ENCODE results near the gene CACNA1G. TPM values are rescaled to one million over a fixed set of nuclear protein-coding genes. Genes with fewer than 3 reads are reported as not detected.

Gene CACNA1G
- total and polyA plus RNA-seq, 2 experiments from 2014 or later, result 0.06 to 0.97 TPM

GRCh38 chr17:50631195-50631907 is 70.8 kb downstream of the CACNA1G start:
- no peak for TF ChIP-seq EZH2phosphoT487 (IDR thresholded peaks at IDR 0.05; ENCODE audit: insufficient read depth, low read depth)
- TF ChIP-seq EZH2 (IDR thresholded peaks at IDR 0.05; ENCODE audit: insufficient read depth, poor library complexity, severe bottlenecking), result no peak
- Histone ChIP-seq H3K36me3 (ENCODE audit: low read depth) (no peaks in the 10 kb centered on the region), H3K9ac (no peak overlapping the region), H3K9me2 (ENCODE audit: insufficient read depth) (no peaks in the 10 kb centered on the region), H4K20me1 (ENCODE audit: insufficient read depth) (no peaks in the 10 kb centered on the region), H3F3A (ENCODE audit: insufficient read depth) (0 out of 2 replicates have a peak, but pooled peaks cover under 1% of the 10 kb centered on the region), H3K4me1 (ENCODE audit: insufficient read depth) (peaks cover 5% of the 10 kb centered on the region; the same call in 1 of the 2 replicates), H3K4me3 (no peak overlapping the region), H3K27me3 (replicated peaks; ENCODE audit: insufficient read depth) (no peaks in the 10 kb centered on the region), H3K27ac (no peak overlapping the region), H2AFZ (no peak overlapping the region), H3K9me3 (ENCODE audit: low read depth) (no peaks in the 10 kb centered on the region), H3K4me2 (ENCODE audit: unreplicated experiment) (no peak overlapping the region), H3K79me2 (ENCODE audit: insufficient read depth) (peaks cover 12% of the 10 kb centered on the region)
- 55 to 56% methylated on average over 11 of the region's 11 CpGs for WGBS, 2 experiments (ENCODE audit: low coverage in 1 of 2, low lambda C conversion rate in 2 of 2, missing lambda C conversion rate in 2 of 2)
- peak; percentile 50 for DNase-seq
- in situ Hi-C loops (cut with MboI), result no loop called here

DNA sequence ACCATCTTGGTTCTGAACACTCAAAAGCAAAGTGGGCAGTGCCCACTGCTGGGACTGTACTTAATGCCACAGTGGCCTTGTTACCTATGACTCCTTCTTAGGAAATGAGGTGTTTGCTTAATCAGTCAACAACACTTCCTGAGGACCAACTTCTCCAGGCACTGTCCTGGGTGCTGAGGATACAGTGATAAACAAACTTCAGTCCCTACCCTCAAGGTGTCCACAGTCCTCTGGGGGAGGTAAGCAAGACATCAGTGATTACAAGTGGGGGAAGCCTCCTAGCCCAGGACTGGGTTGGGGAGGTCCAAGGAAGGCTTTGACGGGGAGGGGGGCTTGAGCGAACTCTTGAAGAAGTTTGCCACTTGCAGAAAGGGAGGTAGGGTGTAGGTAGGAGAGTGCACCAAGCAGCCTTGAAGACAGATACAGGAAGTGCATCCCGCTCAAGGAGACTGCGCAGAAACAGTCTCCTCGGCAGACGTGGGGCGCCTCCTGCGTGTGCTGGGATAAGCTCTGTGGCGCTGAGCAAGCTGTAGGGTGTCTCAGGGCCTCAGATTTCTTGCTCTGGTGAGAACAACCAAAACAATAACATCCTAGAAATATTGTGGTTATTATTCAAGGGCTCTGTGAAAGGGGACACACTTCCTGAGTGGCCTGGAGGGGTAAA is 71.5 kb downstream of the CACNA1G start:
- Histone ChIP-seq H3K9me3 (ENCODE audit: low read depth) (no peaks in the 10 kb centered on the region), H3K36me3 (ENCODE audit: low read depth) (no peaks in the 10 kb centered on the region), H3K79me2 (ENCODE audit: insufficient read depth) (peaks cover 17% of the 10 kb centered on the region), H3K27ac (no peak overlapping the region), H3K27me3 (replicated peaks; ENCODE audit: insufficient read depth) (no peaks in the 10 kb centered on the region), H3K9me2 (ENCODE audit: insufficient read depth) (no peaks in the 10 kb centered on the region), H3F3A (ENCODE audit: insufficient read depth) (peaks cover 8% of the 10 kb centered on the region; the same call in 1 of the 2 replicates), H3K4me2 (ENCODE audit: unreplicated experiment) (no peak overlapping the region), H3K9ac (no peak overlapping the region), H3K4me3 (no peak overlapping the region), H4K20me1 (ENCODE audit: insufficient read depth) (no peaks in the 10 kb centered on the region), H3K4me1 (ENCODE audit: insufficient read depth) (peaks cover 5% of the 10 kb centered on the region; the same call in 1 of the 2 replicates), H2AFZ (no peak overlapping the region)
- in situ Hi-C loops (cut with MboI), result no loop called here
- TF ChIP-seq EZH2phosphoT487 (IDR thresholded peaks at IDR 0.05; ENCODE audit: insufficient read depth, low read depth) (no peak), EZH2 (IDR thresholded peaks at IDR 0.05; ENCODE audit: insufficient read depth, poor library complexity, severe bottlenecking) (no peak)
- DNase-seq, result peak; percentile 44
- WGBS, 2 experiments (ENCODE audit: low coverage in 1 of 2, low lambda C conversion rate in 2 of 2, missing lambda C conversion rate in 2 of 2), result 89 to 90% methylated on average over 9 of the region's 9 CpGs

DNA sequence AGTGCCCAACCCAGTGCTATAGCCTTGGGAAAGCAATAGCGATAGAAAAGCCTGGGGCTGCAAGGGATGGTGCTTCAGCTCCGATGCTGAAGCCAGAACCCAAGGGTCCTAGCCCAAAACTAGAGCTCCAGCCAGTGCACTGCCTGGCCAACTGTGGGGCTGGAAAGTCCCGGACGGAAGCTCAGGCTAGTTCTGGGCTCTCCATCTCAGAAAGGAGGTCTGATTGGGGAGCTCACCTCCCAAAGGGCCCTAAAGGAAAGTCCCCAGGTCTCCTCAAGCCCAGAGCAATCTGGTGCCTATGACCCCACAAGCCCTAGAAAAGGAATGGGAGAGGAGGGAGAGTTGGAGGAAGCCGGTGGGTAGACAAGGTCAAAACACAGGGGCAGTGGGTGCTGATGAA is 72.1 kb downstream of the CACNA1G start:
- WGBS, 2 experiments (ENCODE audit: low coverage in 1 of 2, low lambda C conversion rate in 2 of 2, missing lambda C conversion rate in 2 of 2), result 83 to 89% methylated on average over 5 of the region's 5 CpGs
- Histone ChIP-seq H3F3A (ENCODE audit: insufficient read depth) (peaks cover 9% of the 10 kb centered on the region; the same call in 1 of the 2 replicates), H3K4me1 (ENCODE audit: insufficient read depth) (peaks cover 5% of the 10 kb centered on the region; the same call in 1 of the 2 replicates), H3K9me3 (ENCODE audit: low read depth) (no peaks in the 10 kb centered on the region), H3K4me2 (ENCODE audit: unreplicated experiment) (no peak overlapping the region), H2AFZ (no peak overlapping the region), H3K27ac (no peak overlapping the region), H3K27me3 (replicated peaks; ENCODE audit: insufficient read depth) (no peaks in the 10 kb centered on the region), H4K20me1 (ENCODE audit: insufficient read depth) (no peaks in the 10 kb centered on the region), H3K36me3 (ENCODE audit: low read depth) (no peaks in the 10 kb centered on the region), H3K4me3 (no peak overlapping the region), H3K79me2 (ENCODE audit: insufficient read depth) (peaks cover 21% of the 10 kb centered on the region), H3K9me2 (ENCODE audit: insufficient read depth) (no peaks in the 10 kb centered on the region), H3K9ac (no peak overlapping the region)
- no peak for TF ChIP-seq EZH2 (IDR thresholded peaks at IDR 0.05; ENCODE audit: insufficient read depth, poor library complexity, severe bottlenecking)
- no peak for TF ChIP-seq EZH2phosphoT487 (IDR thresholded peaks at IDR 0.05; ENCODE audit: insufficient read depth, low read depth)
- DNase-seq, result no peak
- in situ Hi-C loops (cut with MboI), result no loop called here

- in situ Hi-C loops (cut with MboI), result no loop called here
Measured at GRCh38 chr17:50633683-50634082, 73.2 kb downstream of the CACNA1G start.

More at GRCh38 chr17:50633683-50634082, 73.2 kb downstream of the CACNA1G start:
- WGBS, 2 experiments (ENCODE audit: low coverage in 1 of 2, low lambda C conversion rate in 2 of 2, missing lambda C conversion rate in 2 of 2), result 93 to 98% methylated on average over 9 of the region's 9 CpGs
- Histone ChIP-seq H4K20me1 (ENCODE audit: insufficient read depth) (no peaks in the 10 kb centered on the region), H2AFZ (no peak overlapping the region), H3F3A (ENCODE audit: insufficient read depth) (peaks cover 18% of the 10 kb centered on the region; the same call in 1 of the 2 replicates), H3K4me3 (no peak overlapping the region), H3K9ac (no peak overlapping the region), H3K4me1 (ENCODE audit: insufficient read depth) (peaks cover 15% of the 10 kb centered on the region), H3K4me2 (ENCODE audit: unreplicated experiment) (no peak overlapping the region), H3K9me2 (ENCODE audit: insufficient read depth) (no peaks in the 10 kb centered on the region), H3K79me2 (ENCODE audit: insufficient read depth) (peaks cover 21% of the 10 kb centered on the region), H3K36me3 (ENCODE audit: low read depth) (no peaks in the 10 kb centered on the region), H3K27me3 (replicated peaks; ENCODE audit: insufficient read depth) (no peaks in the 10 kb centered on the region), H3K9me3 (ENCODE audit: low read depth) (no peaks in the 10 kb centered on the region), H3K27ac (no peak overlapping the region)
- DNase-seq, result no peak
- TF ChIP-seq EZH2 (IDR thresholded peaks at IDR 0.05; ENCODE audit: insufficient read depth, poor library complexity, severe bottlenecking), result no peak
- TF ChIP-seq EZH2phosphoT487 (IDR thresholded peaks at IDR 0.05; ENCODE audit: insufficient read depth, low read depth), result no peak
